ENCODE data around the gene TBC1D8. TPM values are rescaled to one million over a fixed set of nuclear protein-coding genes. Genes with fewer than 3 reads are reported as not detected.

The TBC1D8 gene
- total and polyA plus RNA-seq, 2 of the 13 experiments (the other 11 are each of a cell fraction or from before 2014, with no cell fraction given), result 45.1 to 95.4 TPM

DNA sequence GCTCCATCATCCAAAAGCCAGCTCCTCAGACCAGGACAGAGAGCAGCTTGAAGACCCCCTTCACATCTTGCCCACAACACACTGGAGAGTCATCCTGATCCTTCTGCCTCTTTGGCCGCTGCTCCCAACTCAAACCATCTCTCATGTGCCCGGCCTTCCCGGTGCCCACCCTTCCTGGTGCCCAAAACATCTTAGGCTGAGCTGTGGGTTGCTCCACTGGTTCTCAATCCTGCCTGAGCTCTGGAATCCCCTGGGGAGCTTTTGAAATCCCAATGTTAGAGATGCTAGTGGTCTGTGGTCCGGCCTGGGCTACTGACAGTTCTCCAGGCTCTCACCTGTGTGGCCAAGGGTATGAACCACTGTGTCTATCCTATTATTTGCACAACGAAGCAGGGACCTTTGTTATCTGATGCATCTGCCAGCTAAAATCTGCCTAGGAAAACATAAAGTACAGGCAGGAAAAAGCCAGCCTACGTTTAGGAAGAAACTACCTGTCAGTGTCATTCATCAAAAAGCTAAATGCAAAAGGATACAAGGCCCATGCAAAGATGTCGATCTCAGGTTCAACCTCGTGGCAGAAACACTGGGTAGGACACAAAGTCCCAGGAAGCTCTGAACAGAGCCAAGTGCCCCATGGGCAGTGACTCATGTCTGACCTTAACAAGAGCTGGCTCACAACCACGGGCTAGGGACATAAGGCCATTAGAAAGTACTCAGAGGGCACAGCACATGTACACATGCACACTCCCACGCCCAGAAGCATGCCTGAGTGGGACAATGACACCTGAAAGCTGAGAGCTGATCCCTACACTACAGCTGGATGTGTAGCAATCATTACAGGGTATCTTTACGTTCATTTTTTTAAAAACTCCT lies 30.8 kb downstream of the TBC1D8 start (continued):
- TF ChIP-seq NR1H2 (CRISPR knock-in tag; IDR thresholded peaks at IDR 0.05; ENCODE audit: borderline replicate concordance, low read depth), result no peak
- peak; percentile 89; the same call in 1 of the 2 replicates for TF ChIP-seq ZSCAN9 (CRISPR knock-in tag; IDR thresholded peaks at IDR 0.05; ENCODE audit: borderline replicate concordance)
- TF ChIP-seq MEF2D (CRISPR knock-in tag; IDR thresholded peaks at IDR 0.05), result peak; percentile 71; the same call in 1 of the 2 replicates
- TF ChIP-seq, protein P1, sequence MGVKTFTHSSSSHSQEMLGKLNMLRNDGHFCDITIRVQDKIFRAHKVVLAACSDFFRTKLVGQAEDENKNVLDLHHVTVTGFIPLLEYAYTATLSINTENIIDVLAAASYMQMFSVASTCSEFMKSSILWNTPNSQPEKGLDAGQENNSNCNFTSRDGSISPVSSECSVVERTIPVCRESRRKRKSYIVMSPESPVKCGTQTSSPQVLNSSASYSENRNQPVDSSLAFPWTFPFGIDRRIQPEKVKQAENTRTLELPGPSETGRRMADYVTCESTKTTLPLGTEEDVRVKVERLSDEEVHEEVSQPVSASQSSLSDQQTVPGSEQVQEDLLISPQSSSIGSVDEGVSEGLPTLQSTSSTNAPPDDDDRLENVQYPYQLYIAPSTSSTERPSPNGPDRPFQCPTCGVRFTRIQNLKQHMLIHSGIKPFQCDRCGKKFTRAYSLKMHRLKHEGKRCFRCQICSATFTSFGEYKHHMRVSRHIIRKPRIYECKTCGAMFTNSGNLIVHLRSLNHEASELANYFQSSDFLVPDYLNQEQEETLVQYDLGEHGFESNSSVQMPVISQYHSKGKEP (CRISPR knock-in tag; IDR thresholded peaks at IDR 0.05), result no peak
- TF ChIP-seq ZSCAN29 (CRISPR knock-in tag; conservative IDR thresholded peaks at IDR 0.05), result peak; percentile 74; the same call in 1 of the 2 replicates
- TF ChIP-seq ESRRA (CRISPR knock-in tag; IDR thresholded peaks at IDR 0.05; ENCODE audit: low read depth), result peak; percentile 90
- TF ChIP-seq SOX5 (CRISPR knock-in tag; IDR thresholded peaks at IDR 0.05; ENCODE audit: borderline replicate concordance), result peak; percentile 91
- 0 out of 2 replicates have a peak, but pooled peaks have one; percentile 1 for TF ChIP-seq ZFP91 (CRISPR knock-in tag; IDR thresholded peaks at IDR 0.05; ENCODE audit: borderline replicate concordance)
- peak; percentile 94 for TF ChIP-seq ZNF335 (CRISPR knock-in tag; IDR thresholded peaks at IDR 0.05)
- TF ChIP-seq MTA3 (CRISPR knock-in tag; IDR thresholded peaks at IDR 0.05), result no peak
- no peak for TF ChIP-seq MAF1 (CRISPR knock-in tag; IDR thresholded peaks at IDR 0.05; ENCODE audit: borderline replicate concordance)
- TF ChIP-seq TFDP2 (CRISPR knock-in tag; IDR thresholded peaks at IDR 0.05), result no peak
- peak; percentile 89 for TF ChIP-seq HDAC1 (CRISPR knock-in tag; IDR thresholded peaks at IDR 0.05)
- peak; percentile 77 for TF ChIP-seq ZNF687 (CRISPR knock-in tag; IDR thresholded peaks at IDR 0.05)
- no peak for TF ChIP-seq ZNF746 (CRISPR knock-in tag; IDR thresholded peaks at IDR 0.05)
- TF ChIP-seq, protein P2, sequence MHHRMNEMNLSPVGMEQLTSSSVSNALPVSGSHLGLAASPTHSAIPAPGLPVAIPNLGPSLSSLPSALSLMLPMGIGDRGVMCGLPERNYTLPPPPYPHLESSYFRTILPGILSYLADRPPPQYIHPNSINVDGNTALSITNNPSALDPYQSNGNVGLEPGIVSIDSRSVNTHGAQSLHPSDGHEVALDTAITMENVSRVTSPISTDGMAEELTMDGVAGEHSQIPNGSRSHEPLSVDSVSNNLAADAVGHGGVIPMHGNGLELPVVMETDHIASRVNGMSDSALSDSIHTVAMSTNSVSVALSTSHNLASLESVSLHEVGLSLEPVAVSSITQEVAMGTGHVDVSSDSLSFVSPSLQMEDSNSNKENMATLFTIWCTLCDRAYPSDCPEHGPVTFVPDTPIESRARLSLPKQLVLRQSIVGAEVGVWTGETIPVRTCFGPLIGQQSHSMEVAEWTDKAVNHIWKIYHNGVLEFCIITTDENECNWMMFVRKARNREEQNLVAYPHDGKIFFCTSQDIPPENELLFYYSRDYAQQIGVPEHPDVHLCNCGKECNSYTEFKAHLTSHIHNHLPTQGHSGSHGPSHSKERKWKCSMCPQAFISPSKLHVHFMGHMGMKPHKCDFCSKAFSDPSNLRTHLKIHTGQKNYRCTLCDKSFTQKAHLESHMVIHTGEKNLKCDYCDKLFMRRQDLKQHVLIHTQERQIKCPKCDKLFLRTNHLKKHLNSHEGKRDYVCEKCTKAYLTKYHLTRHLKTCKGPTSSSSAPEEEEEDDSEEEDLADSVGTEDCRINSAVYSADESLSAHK (CRISPR knock-in tag; IDR thresholded peaks at IDR 0.05; ENCODE audit: borderline replicate concordance), result no peak
- TF ChIP-seq ZNF430 (CRISPR knock-in tag; IDR thresholded peaks at IDR 0.05), result no peak
- TF ChIP-seq NFE2L2 (IDR thresholded peaks at IDR 0.05; ENCODE audit: low read length), result no peak

Data from HepG2 (cell line).